H9 (cell line): ENCODE results near the gene F10. TPM values are rescaled to one million over a fixed set of nuclear protein-coding genes. Genes with fewer than 3 reads are reported as not detected.
A peak's percentile ranks its signal among the peaks of the same experiment; 100 is the strongest.

ENCODE experiments used
- DNase-seq: peaks from one replicate; pipeline ENCODE4 v3.0.0-alpha.2; 2017
- H2AFZ ChIP-seq: one replicate; pipeline ENCODE4 v1.6.1; 2013; ENCODE audit warnings: mild to moderate bottlenecking, low read length, control low read depth, moderate library complexity
- H2AK5ac ChIP-seq: 2 replicates; pipeline ENCODE4 v1.6.1; 2013; ENCODE audit warnings: low read length, control low read depth, mixed read lengths; ENCODE audit not compliant: insufficient read length
- H2BK120ac ChIP-seq: one replicate; pipeline ENCODE4 v1.6.1; 2013; ENCODE audit warnings: low read depth, mild to moderate bottlenecking, low read length, control low read depth, inconsistent platforms; ENCODE audit not compliant: poor library complexity, severe bottlenecking
- H2BK12ac ChIP-seq: 2 replicates; pipeline ENCODE4 v1.6.1; 2013; ENCODE audit warnings: low read length, control low read depth, mixed read lengths, low read depth; ENCODE audit not compliant: insufficient read length
- H2BK15ac ChIP-seq: 2 replicates; pipeline ENCODE4 v1.6.1; 2013; ENCODE audit warnings: low read depth, low read length, control low read depth
- H2BK20ac ChIP-seq: one replicate; pipeline ENCODE4 v1.6.1; 2013; ENCODE audit warnings: low read depth, mild to moderate bottlenecking, low read length, control low read depth, inconsistent platforms; ENCODE audit not compliant: poor library complexity, severe bottlenecking
- H2BK5ac ChIP-seq: 2 replicates; pipeline ENCODE4 v1.6.1; 2013; ENCODE audit warnings: low read length, control low read depth, mixed read lengths; ENCODE audit not compliant: insufficient read length
- H3K14ac ChIP-seq: 2 replicates; pipeline ENCODE4 v1.6.1; 2013; ENCODE audit warnings: low read length, control low read depth; ENCODE audit not compliant: insufficient read depth
- H3K18ac ChIP-seq: 2 replicates; pipeline ENCODE4 v1.6.1; 2013; ENCODE audit warnings: low read depth, mild to moderate bottlenecking, mixed read lengths, low read length, control low read depth; ENCODE audit not compliant: insufficient read length
- H3K23ac ChIP-seq: 2 replicates; pipeline ENCODE4 v1.6.1; 2013; ENCODE audit warnings: low read length, control low read depth, mixed read lengths, low read depth; ENCODE audit not compliant: insufficient read length
- H3K23me2 ChIP-seq: 2 replicates; pipeline ENCODE4 v1.6.1; 2013; ENCODE audit warnings: low read depth, mild to moderate bottlenecking, mixed read lengths, low read length, control low read depth; ENCODE audit not compliant: insufficient read length, poor library complexity, severe bottlenecking
- H3K27ac ChIP-seq: 2 replicates; pipeline ENCODE4 v1.5.1; 2013; ENCODE audit warnings: low read length, control low read depth, mixed read lengths, low read depth; ENCODE audit not compliant: insufficient read length
- H3K27me3 ChIP-seq: 2 replicates; pipeline ENCODE4 v1.6.1; 2013; ENCODE audit warnings: low read length, control low read depth, inconsistent platforms; ENCODE audit not compliant: insufficient read depth
- H3K4ac ChIP-seq: 2 replicates; pipeline ENCODE4 v1.6.1; 2013; ENCODE audit warnings: low read depth, mild to moderate bottlenecking, control low read depth, inconsistent platforms, low read length, moderate library complexity
- H3K4me1 ChIP-seq: 2 replicates; pipeline ENCODE4 v1.6.1; 2013; ENCODE audit warnings: low read length, control low read depth, inconsistent platforms; ENCODE audit not compliant: insufficient read depth
- H3K4me2 ChIP-seq: 2 replicates; pipeline ENCODE4 v1.6.1; 2013; ENCODE audit warnings: low read length, control low read depth, mixed read lengths; ENCODE audit not compliant: insufficient read length, insufficient read depth
- H3K56ac ChIP-seq: 2 replicates; pipeline ENCODE4 v1.6.1; 2013; ENCODE audit warnings: low read depth, mild to moderate bottlenecking, mixed read lengths, low read length, control low read depth; ENCODE audit not compliant: insufficient read length
- H3K79me1 ChIP-seq: 2 replicates; pipeline ENCODE4 v1.6.1; 2013; ENCODE audit warnings: low read depth, mild to moderate bottlenecking, moderate library complexity, low read length, control low read depth, inconsistent platforms; ENCODE audit not compliant: insufficient read depth, poor library complexity, severe bottlenecking
- H3K79me2 ChIP-seq: 2 replicates; pipeline ENCODE4 v1.6.1; 2013; ENCODE audit warnings: low read length, control low read depth, inconsistent platforms; ENCODE audit not compliant: insufficient read depth
- H3K9ac ChIP-seq: 2 replicates; pipeline ENCODE4 v1.6.1; 2013; ENCODE audit warnings: low read length, control low read depth, mixed read lengths; ENCODE audit not compliant: insufficient read length; ENCODE audit errors: extremely low read depth
- H3K9me3 ChIP-seq: one replicate; pipeline ENCODE4 v1.6.1; 2013; ENCODE audit warnings: low read depth, low read length, inconsistent platforms; ENCODE audit not compliant: control insufficient read depth
- H3T11ph ChIP-seq: one replicate; pipeline ENCODE4 v1.6.1; 2013; ENCODE audit warnings: mild to moderate bottlenecking, low read length, control low read depth, inconsistent platforms
- H4K20me1 ChIP-seq: one replicate; pipeline ENCODE4 v1.6.1; 2013; ENCODE audit not compliant: control insufficient read depth, insufficient read length, insufficient read depth
- H4K5ac ChIP-seq: 2 replicates; pipeline ENCODE4 v1.6.1; 2013; ENCODE audit warnings: low read depth, mild to moderate bottlenecking, mixed read lengths, low read length, control low read depth; ENCODE audit not compliant: insufficient read length
- H4K8ac ChIP-seq: replicated peaks from 2 replicates; pipeline ENCODE4 v1.6.1; 2013; ENCODE audit warnings: low read length, control low read depth, mixed read lengths, low read depth; ENCODE audit not compliant: insufficient read length
- H4K91ac ChIP-seq: 2 replicates; pipeline ENCODE4 v1.6.1; 2013; ENCODE audit warnings: low read depth, mild to moderate bottlenecking, moderate library complexity, mixed read lengths, low read length, control low read depth; ENCODE audit not compliant: insufficient read length
- H3K27ac Mint-ChIP-seq, 3 experiments: 2 replicates in 2 of 3; 3 replicates in 1 of 3; pipeline ENCODE4 v1.8.0; 2020 to 2021; ENCODE audit warnings: mixed read lengths in 3 of 3, mild to moderate bottlenecking in 1 of 3, moderate library complexity in 1 of 3
- H3K27me3 Mint-ChIP-seq: 2 replicates; pipeline ENCODE4 v1.8.0; 2021; ENCODE audit warnings: low read depth, mild to moderate bottlenecking, moderate library complexity, mixed read lengths
- H3K36me3 Mint-ChIP-seq, 3 experiments: 2 replicates in 2 of 3; 3 replicates in 1 of 3; pipeline ENCODE4 v1.8.0; 2020 to 2021; ENCODE audit warnings: low read depth in 3 of 3, mixed read lengths in 3 of 3; ENCODE audit not compliant: insufficient read depth in 1 of 3
- H3K4me1 Mint-ChIP-seq, 2 experiments: 2 replicates each; pipeline ENCODE4 v1.8.0; 2020; ENCODE audit warnings: mixed read lengths in 2 of 2
- H3K4me3 Mint-ChIP-seq, 2 experiments: 2 replicates in 1 of 2; 3 replicates in 1 of 2; pipeline ENCODE4 v1.8.0; 2020 to 2021; ENCODE audit warnings: mild to moderate bottlenecking in 2 of 2, mixed read lengths in 2 of 2, moderate library complexity in 1 of 2
- H3K9me3 Mint-ChIP-seq, 2 experiments: 2 replicates in 1 of 2; 3 replicates in 1 of 2; pipeline ENCODE4 v1.8.0; 2020; ENCODE audit warnings: mild to moderate bottlenecking in 2 of 2, mixed read lengths in 2 of 2, moderate library complexity in 1 of 2
- WGBS: extraction: QIAGEN DNeasy Blood & Tissue Kit; methylation state at CpG from one replicate; pipeline ENCODE4 v1.1.7; 2013; ENCODE audit warnings: missing lambda C conversion rate, low lambda C conversion rate, mixed read lengths; ENCODE audit not compliant: insufficient read length; ENCODE audit errors: extremely low coverage; 5-methylcytosine and 5-hydroxymethylcytosine counted together
- total RNA-seq: library from RNA; stranded (reverse); gene quantifications from 2 replicates; pipeline ENCODE4 v1.2.1, GENCODE V29; 2021
- TF ChIP-seq, protein P1 (sequence below): fragments of 200-600 bp; sonication (generic); conservative IDR thresholded peaks from 3 replicates; pipeline ENCODE4 v1.8.0; 2021; ENCODE audit warnings: antibody characterized with exemption, mild to moderate bottlenecking

F10 gene
- total RNA-seq, 1 experiment from 2014 or later = 1.7 TPM

DNA sequence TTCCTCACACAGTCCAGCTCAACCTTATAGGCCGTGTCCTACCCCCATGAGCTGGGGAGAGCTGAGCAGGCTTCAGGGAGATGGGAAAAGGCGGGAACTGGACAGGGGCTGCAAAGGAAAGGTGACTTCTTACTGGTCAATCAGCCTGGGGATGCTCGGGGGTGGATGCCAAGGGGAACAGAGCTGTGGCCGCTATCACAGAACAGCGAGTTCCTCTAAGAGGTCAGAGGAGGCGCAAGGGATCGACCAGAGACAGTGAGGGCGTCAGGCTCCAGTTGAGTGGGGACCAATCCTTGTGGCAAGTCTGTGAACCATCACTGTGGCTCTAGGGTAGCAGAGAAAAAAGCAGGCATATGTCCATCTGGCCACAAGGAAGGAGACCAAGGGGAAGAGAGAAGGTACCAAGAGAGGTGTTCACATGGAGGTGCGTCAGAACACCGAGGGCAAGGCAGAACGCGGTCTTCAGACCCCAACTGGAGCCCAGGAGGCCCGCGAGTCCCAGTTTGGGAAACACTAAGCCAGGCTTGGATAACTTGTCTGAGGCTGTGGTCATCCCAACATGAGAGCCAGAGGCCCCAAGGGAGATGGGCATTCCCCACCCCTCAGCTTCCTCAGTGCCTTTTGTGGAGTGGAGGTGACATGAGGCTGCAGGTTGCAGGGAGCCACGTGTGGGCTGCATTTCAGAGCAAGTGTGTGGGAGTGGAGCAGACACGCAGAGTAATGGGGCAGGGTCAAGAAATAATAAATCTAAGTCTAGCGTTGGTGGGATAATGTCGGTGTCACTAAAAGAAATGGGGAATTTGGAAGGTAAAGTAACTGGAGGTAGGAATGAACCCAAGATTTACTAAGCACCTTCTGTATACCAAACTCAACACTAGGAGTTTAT is 3.9 kb downstream of the F10 start:
- H3K27me3 ChIP-seq = no peaks in the 10 kb centered on the region
- H3K27ac ChIP-seq = no peak overlapping the region
- no peak overlapping the region for H4K8ac ChIP-seq
- H3K4me2 ChIP-seq = no peak overlapping the region
- H3K23me2 ChIP-seq = no peaks in the 10 kb centered on the region
- H2BK15ac ChIP-seq = no peak overlapping the region
- no peak overlapping the region for H4K91ac ChIP-seq
- H3K4ac ChIP-seq = no peak overlapping the region
- H3K23ac ChIP-seq = no peak overlapping the region
- H3K9ac ChIP-seq = no peak overlapping the region
- H3K18ac ChIP-seq = no peak overlapping the region
- no peak overlapping the region for H2BK5ac ChIP-seq
- H2AFZ ChIP-seq = no peak overlapping the region
- no peak overlapping the region for H3K56ac ChIP-seq
- Mint-ChIP-seq H3K9me3 (no peaks in the 10 kb centered on the region), H3K27ac (peak overlapping the region in 2 of 3 experiments; percentile 19 to 38; a peak in 2 of 7 replicates), H3K36me3 (no peaks in the 10 kb centered on the region), H3K27me3 (peaks cover 29% of the 10 kb centered on the region), H3K4me1 (peaks cover 15 to 26% of the 10 kb centered on the region in 2 experiments), H3K4me3 (no peak overlapping the region)
- H3K9me3 ChIP-seq = no peaks in the 10 kb centered on the region
- H4K5ac ChIP-seq = no peak overlapping the region
- H3K14ac ChIP-seq = no peak overlapping the region
- no peaks in the 10 kb centered on the region for H4K20me1 ChIP-seq
- H2AK5ac ChIP-seq = no peak overlapping the region
- no peaks in the 10 kb centered on the region; the same call in 1 of the 2 replicates for H3K4me1 ChIP-seq
- TF ChIP-seq, protein P1, sequence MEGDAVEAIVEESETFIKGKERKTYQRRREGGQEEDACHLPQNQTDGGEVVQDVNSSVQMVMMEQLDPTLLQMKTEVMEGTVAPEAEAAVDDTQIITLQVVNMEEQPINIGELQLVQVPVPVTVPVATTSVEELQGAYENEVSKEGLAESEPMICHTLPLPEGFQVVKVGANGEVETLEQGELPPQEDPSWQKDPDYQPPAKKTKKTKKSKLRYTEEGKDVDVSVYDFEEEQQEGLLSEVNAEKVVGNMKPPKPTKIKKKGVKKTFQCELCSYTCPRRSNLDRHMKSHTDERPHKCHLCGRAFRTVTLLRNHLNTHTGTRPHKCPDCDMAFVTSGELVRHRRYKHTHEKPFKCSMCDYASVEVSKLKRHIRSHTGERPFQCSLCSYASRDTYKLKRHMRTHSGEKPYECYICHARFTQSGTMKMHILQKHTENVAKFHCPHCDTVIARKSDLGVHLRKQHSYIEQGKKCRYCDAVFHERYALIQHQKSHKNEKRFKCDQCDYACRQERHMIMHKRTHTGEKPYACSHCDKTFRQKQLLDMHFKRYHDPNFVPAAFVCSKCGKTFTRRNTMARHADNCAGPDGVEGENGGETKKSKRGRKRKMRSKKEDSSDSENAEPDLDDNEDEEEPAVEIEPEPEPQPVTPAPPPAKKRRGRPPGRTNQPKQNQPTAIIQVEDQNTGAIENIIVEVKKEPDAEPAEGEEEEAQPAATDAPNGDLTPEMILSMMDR = no peak
- H3K79me1 ChIP-seq = no peaks in the 10 kb centered on the region
- H2BK12ac ChIP-seq = no peak overlapping the region
- H2BK120ac ChIP-seq = no peak overlapping the region
- WGBS = no CpG with 5 or more reads among the region's 18 CpGs
- H2BK20ac ChIP-seq = no peak overlapping the region
- no peak for DNase-seq
- no peak overlapping the region for H3T11ph ChIP-seq
- no peaks in the 10 kb centered on the region for H3K79me2 ChIP-seq
